OCI-LY7 (cell line): ENCODE measurements around the gene TNFRSF1B. TPM values are rescaled to one million over a fixed set of nuclear protein-coding genes. Genes with fewer than 3 reads are reported as not detected.

Experiments used
- BruUV-seq: library from RNA; stranded (reverse); fragments of 400-500 nt; replicated peaks from 2 replicates; lab custom pipeline; 2021; lab: Mats Ljungman, UMichigan
- CTCF ChIA-PET: fragments of 300-600 bp; sonication (Branson Sonifier 250); formaldehyde crosslinking; loops from one replicate; lab custom pipeline; 2022; ENCODE audit warnings: antibody characterized with exemption; ENCODE audit not compliant: unreplicated experiment; lab: Charles Lee
- POLR2A ChIA-PET: fragments of 300-600 bp; sonication (Branson Sonifier 250); formaldehyde crosslinking; loops from one replicate; lab custom pipeline; 2022; ENCODE audit warnings: antibody characterized with exemption; lab: Charles Lee
- DNase-seq: peaks from one replicate; pipeline ENCODE4 v3.0.0-alpha.2; 2015; ENCODE audit warnings: low spot score
- H2AFZ ChIP-seq: fragments of 200-600 bp; sonication (generic), shearing (Covaris generic); 2 replicates; pipeline ENCODE4 v1.6.1; 2014; ENCODE audit warnings: mild to moderate bottlenecking, antibody characterized with exemption, low read length, moderate library complexity
- H3K27ac ChIP-seq: fragments of 200-600 bp; sonication (generic); 2 replicates; pipeline ENCODE4 v1.5.1; 2014; ENCODE audit warnings: mixed run types, low read depth, mild to moderate bottlenecking, moderate library complexity, low read length, inconsistent platforms; ENCODE audit not compliant: poor library complexity, severe bottlenecking
- H3K36me3 ChIP-seq: fragments of 200-600 bp; sonication (generic); 2 replicates; pipeline ENCODE4 v1.6.1; 2014; ENCODE audit warnings: mild to moderate bottlenecking, antibody characterized with exemption, low read length, moderate library complexity, mixed read lengths; ENCODE audit not compliant: insufficient read depth
- H3K4me1 ChIP-seq: fragments of 200-600 bp; sonication (generic); 2 replicates; pipeline ENCODE4 v1.5.1; 2014; ENCODE audit warnings: mild to moderate bottlenecking, low read length; ENCODE audit not compliant: insufficient read depth, poor library complexity, severe bottlenecking
- H3K4me2 ChIP-seq: fragments of 200-600 bp; sonication (generic); 2 replicates; pipeline ENCODE4 v1.6.1; 2014; ENCODE audit warnings: mild to moderate bottlenecking, low read length
- H3K4me3 ChIP-seq: fragments of 200-600 bp; sonication (generic); 2 replicates; pipeline ENCODE4 v1.5.1; 2014; ENCODE audit warnings: mild to moderate bottlenecking, low read depth, low read length; ENCODE audit not compliant: poor library complexity, severe bottlenecking
- H3K79me2 ChIP-seq: fragments of 200-600 bp; sonication (generic); 2 replicates; pipeline ENCODE4 v1.6.1; 2016; ENCODE audit warnings: low read depth, mild to moderate bottlenecking, low read length, moderate library complexity, mixed read lengths; ENCODE audit not compliant: insufficient read depth
- H3K9me2 ChIP-seq: fragments of 200-600 bp; sonication (generic); 2 replicates; pipeline ENCODE4 v1.6.1; 2016; ENCODE audit warnings: mild to moderate bottlenecking, low read length, mixed read lengths; ENCODE audit not compliant: insufficient read depth
- H3K9me3 ChIP-seq: fragments of 200-600 bp; sonication (generic); 2 replicates; pipeline ENCODE4 v1.6.1; 2014; ENCODE audit warnings: mild to moderate bottlenecking, mixed run types, low read length, mixed read lengths
- H4K20me1 ChIP-seq: fragments of 200-600 bp; sonication (generic); 2 replicates; pipeline ENCODE4 v1.6.1; 2014; ENCODE audit warnings: mild to moderate bottlenecking, antibody characterized with exemption, low read length, moderate library complexity, mixed read lengths; ENCODE audit not compliant: insufficient read depth
- EZH2phosphoT487 ChIP-seq: fragments of 200-600 bp; sonication (generic); IDR thresholded peaks from 2 replicates; pipeline ENCODE4 v1.6.1; 2018; ENCODE audit warnings: low read depth, borderline replicate concordance, mild to moderate bottlenecking, mixed run types, antibody characterized with exemption, low read length, moderate library complexity, mixed read lengths
- intact Hi-C: fragments of 100-400 bp; cut with micrococcal nuclease; formaldehyde crosslinking; loops from one replicate; pipeline ENCODE4 v1.10.0; 2022; ENCODE audit not compliant: unreplicated experiment
- total RNA-seq, 2 experiments: library from RNA; depleted of rRNA in 1 of 2; stranded (reverse); fragments of >200 nt in 1 of 2; shearing (Covaris generic) in 1 of 2; gene quantifications; 2 replicates each; pipeline ENCODE4 v1.2.3, GENCODE V29; 2014 to 2022
- TF ChIP-seq, protein P1 (sequence below): fragments of 200-600 bp; sonication (generic); conservative IDR thresholded peaks from 2 replicates; pipeline ENCODE4 v1.5.1; 2014; ENCODE audit warnings: mild to moderate bottlenecking, antibody characterized with exemption, low read length, moderate library complexity, mixed read lengths

Gene TNFRSF1B
- total RNA-seq, 2 experiments from 2014 or later = not detected

GRCh38 chr1:12158357-12159092 lies 8.3 kb upstream of the TNFRSF1B start:
- no peak for DNase-seq
- BruUV-seq = no TSS peak
- no peaks in the 10 kb centered on the region for H3K9me3 ChIP-seq
- no peaks in the 10 kb centered on the region for H3K9me2 ChIP-seq
- no peaks in the 10 kb centered on the region for H4K20me1 ChIP-seq
- POLR2A ChIA-PET = interaction anchor here (0.6 kb wide), 1 partner anchor 1844 kb away, joined by 5 read pairs; no protein-coding TSS in a partner anchor
- intact Hi-C loops = no loop called here
- CTCF ChIA-PET = no interaction called here
- no peaks in the 10 kb centered on the region for H3K36me3 ChIP-seq
- no peak overlapping the region for H3K27ac ChIP-seq
- no peak overlapping the region for H2AFZ ChIP-seq
- H3K79me2 ChIP-seq = no peaks in the 10 kb centered on the region
- peaks cover 38% of the 10 kb centered on the region for H3K4me1 ChIP-seq
- no peak overlapping the region for H3K4me2 ChIP-seq
- no peak for TF ChIP-seq EZH2phosphoT487
- TF ChIP-seq, protein P1, sequence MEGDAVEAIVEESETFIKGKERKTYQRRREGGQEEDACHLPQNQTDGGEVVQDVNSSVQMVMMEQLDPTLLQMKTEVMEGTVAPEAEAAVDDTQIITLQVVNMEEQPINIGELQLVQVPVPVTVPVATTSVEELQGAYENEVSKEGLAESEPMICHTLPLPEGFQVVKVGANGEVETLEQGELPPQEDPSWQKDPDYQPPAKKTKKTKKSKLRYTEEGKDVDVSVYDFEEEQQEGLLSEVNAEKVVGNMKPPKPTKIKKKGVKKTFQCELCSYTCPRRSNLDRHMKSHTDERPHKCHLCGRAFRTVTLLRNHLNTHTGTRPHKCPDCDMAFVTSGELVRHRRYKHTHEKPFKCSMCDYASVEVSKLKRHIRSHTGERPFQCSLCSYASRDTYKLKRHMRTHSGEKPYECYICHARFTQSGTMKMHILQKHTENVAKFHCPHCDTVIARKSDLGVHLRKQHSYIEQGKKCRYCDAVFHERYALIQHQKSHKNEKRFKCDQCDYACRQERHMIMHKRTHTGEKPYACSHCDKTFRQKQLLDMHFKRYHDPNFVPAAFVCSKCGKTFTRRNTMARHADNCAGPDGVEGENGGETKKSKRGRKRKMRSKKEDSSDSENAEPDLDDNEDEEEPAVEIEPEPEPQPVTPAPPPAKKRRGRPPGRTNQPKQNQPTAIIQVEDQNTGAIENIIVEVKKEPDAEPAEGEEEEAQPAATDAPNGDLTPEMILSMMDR = no peak
- H3K4me3 ChIP-seq = no peak overlapping the region

DNA sequence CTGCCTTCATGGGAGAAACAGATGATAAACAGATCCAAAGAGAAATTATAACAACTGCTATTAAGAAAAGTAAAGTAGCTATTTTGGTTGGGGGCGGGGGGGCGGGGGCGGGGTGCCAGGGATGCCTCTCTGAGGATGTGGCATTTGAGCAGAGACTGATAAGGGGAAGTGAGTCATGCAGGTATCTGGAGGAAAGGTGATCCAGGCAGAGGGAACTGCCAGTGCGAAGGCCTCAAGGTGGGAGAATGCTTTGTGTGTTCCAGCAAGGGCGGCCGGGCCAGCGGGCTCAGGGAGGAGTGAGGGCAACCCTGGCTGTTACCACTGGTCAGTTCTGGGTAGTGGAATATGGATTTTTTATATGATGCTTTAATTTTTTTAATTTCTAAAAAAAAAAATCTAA lies 7.0 kb upstream of the TNFRSF1B start:
- Histone ChIP-seq H3K4me2 (no peak overlapping the region), H3K79me2 (no peaks in the 10 kb centered on the region), H4K20me1 (no peaks in the 10 kb centered on the region), H3K36me3 (no peaks in the 10 kb centered on the region), H3K9me3 (no peaks in the 10 kb centered on the region), H3K9me2 (no peaks in the 10 kb centered on the region), H3K4me1 (peaks cover 35% of the 10 kb centered on the region), H2AFZ (no peak overlapping the region), H3K4me3 (no peak overlapping the region), H3K27ac (no peak overlapping the region)
- intact Hi-C loops = no loop called here
- TF ChIP-seq, protein P1 = no peak
- no peak for TF ChIP-seq EZH2phosphoT487
- ChIA-PET POLR2A (interaction anchor here (0.8 to 4.4 kb wide), 2 partner anchors 10 to 18 kb away, joined by 8 to 25 read pairs; no protein-coding TSS in a partner anchor), CTCF (interaction anchor here (0.6 kb wide), 1 partner anchor 470 kb away, joined by 5 read pairs; no protein-coding TSS in a partner anchor)
- DNase-seq = no peak
- no TSS peak for BruUV-seq

DNA sequence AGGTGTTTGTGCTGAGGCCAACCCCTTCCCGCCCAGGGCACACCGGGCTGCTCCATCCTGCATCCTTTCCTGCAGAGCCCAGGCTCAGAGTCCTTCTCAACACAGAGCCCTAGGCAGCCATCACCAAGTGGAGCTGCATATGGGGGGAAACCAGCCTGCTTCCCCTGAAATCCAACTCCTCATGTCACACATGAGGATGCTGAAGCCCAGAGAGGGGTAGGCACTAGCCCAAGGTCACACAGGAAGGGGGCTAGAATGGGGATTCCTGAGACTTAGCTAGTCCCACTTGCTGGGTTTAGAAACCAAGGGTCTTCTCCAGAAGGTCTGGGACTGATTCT lies 5.5 kb upstream of the TNFRSF1B start:
- peaks cover 35% of the 10 kb centered on the region for H3K4me1 ChIP-seq
- no peak for TF ChIP-seq EZH2phosphoT487
- TF ChIP-seq, protein P1 = no peak
- H3K79me2 ChIP-seq = no peaks in the 10 kb centered on the region
- H2AFZ ChIP-seq = peak overlapping the region; percentile 27; the same call in 1 of the 2 replicates
- ChIA-PET POLR2A (interaction anchor here (1.4 to 4.4 kb wide), 3 partner anchors 8 to 22 kb away, joined by 4 to 25 read pairs (median 6); no protein-coding TSS in a partner anchor), CTCF (interaction anchor here (0.6 kb wide), 1 partner anchor 13 kb away, joined by 3 read pairs; no protein-coding TSS in a partner anchor)
- no peaks in the 10 kb centered on the region for H4K20me1 ChIP-seq
- no TSS peak for BruUV-seq
- intact Hi-C loops = no loop called here
- H3K9me3 ChIP-seq = no peaks in the 10 kb centered on the region
- peak overlapping the region; percentile 21; the same call in 1 of the 2 replicates for H3K4me2 ChIP-seq
- no peak overlapping the region for H3K4me3 ChIP-seq
- H3K27ac ChIP-seq = no peak overlapping the region
- DNase-seq = no peak
- no peaks in the 10 kb centered on the region for H3K9me2 ChIP-seq
- H3K36me3 ChIP-seq = no peaks in the 10 kb centered on the region
